ENCODE results near the gene RTEL1. TPM values are rescaled to one million over a fixed set of nuclear protein-coding genes. Genes with fewer than 3 reads are reported as not detected.

The RTEL1 gene
- total and polyA plus RNA-seq, 2 donors (not counting 1 experiment from before 2014, with no cell fraction given): 15.1 to 32.6 TPM

DNA sequence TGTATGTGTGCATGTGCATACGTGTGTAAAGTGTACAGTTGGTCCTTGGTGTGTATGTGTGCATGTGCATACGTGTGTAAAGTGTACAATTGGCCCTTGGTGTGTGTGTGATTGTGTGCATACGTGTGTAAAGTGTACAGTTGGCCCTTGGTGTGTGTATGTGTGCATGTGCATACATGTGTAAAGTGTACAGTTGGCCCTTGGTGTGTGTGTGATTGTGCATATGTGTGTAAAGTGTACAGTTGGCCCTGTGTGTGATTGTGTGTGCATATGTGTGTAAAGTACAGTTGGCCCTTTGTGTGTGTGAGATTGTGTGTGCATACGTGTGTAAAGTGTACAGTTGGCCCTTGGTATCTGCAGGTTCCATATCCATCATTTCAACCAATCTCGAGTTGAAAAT, 73.3 kb downstream of the RTEL1 start:
- CTCF ChIA-PET: no interaction called here
- POLR2A ChIA-PET: interaction anchor here (0.7 kb wide), 1 partner anchor 163 kb away, joined by 4 read pairs; no protein-coding TSS in a partner anchor
- no peak overlapping the region for H3K4me3 Mint-ChIP-seq
- ATAC-seq (ENCODE audit: low read depth): no peak
- H3K4me1 Mint-ChIP-seq: peaks cover 41% of the 10 kb centered on the region
- H3K9me3 Mint-ChIP-seq (ENCODE audit: insufficient read depth): no peaks in the 10 kb centered on the region
- Histone ChIP-seq H4K20me1 (ENCODE audit: control insufficient read depth, insufficient read depth, low read length, poor library complexity, severe bottlenecking) (peaks cover 42% of the 10 kb centered on the region), H3K4me3 (ENCODE audit: control extremely low read depth in 1 of 5, extremely low read depth in 1 of 5, insufficient read depth in 1 of 5, low read depth in 2 of 5, low read length in 4 of 5) (no peak overlapping the region), H3K4me2 (replicated peaks; ENCODE audit: low read depth, low read length, poor library complexity, severe bottlenecking) (peak overlapping the region; percentile 62), H3K9me3 (ENCODE audit: control extremely low read depth in 1 of 3, control insufficient read depth in 2 of 3, insufficient read depth in 1 of 3, low read length in 2 of 3) (peaks cover 0 to 2% (median 1%) of the 10 kb centered on the region in 3 donors), H3K27ac (ENCODE audit: low read length in 2 of 2) (no peak overlapping the region), H3K27me3 (replicated peaks in 1 of 4; ENCODE audit: control extremely low read depth in 1 of 4, control insufficient read depth in 3 of 4, insufficient read depth in 4 of 4, low read length in 3 of 4) (no peaks in the 10 kb centered on the region), H3K79me2 (ENCODE audit: control insufficient read depth, insufficient read depth, low read length) (peaks cover 57% of the 10 kb centered on the region), H3K36me3 (replicated peaks in 1 of 2; ENCODE audit: control extremely low read depth in 1 of 2, control insufficient read depth in 1 of 2, extremely low read depth in 1 of 2, insufficient read depth in 2 of 2, low read length in 1 of 2) (peaks cover 3 to 24% of the 10 kb centered on the region in 2 experiments), H3K9ac (ENCODE audit: low read length) (no peak overlapping the region), H2AFZ (ENCODE audit: insufficient read depth, low read depth, low read length, poor library complexity, severe bottlenecking) (no peak overlapping the region), H3K4me1 (ENCODE audit: control insufficient read depth in 2 of 2, insufficient read depth in 2 of 2, low read length in 2 of 2) (peaks cover 45 to 60% of the 10 kb centered on the region in 2 donors)
- H3K27ac Mint-ChIP-seq: no peak overlapping the region
- TF ChIP-seq, protein P1, sequence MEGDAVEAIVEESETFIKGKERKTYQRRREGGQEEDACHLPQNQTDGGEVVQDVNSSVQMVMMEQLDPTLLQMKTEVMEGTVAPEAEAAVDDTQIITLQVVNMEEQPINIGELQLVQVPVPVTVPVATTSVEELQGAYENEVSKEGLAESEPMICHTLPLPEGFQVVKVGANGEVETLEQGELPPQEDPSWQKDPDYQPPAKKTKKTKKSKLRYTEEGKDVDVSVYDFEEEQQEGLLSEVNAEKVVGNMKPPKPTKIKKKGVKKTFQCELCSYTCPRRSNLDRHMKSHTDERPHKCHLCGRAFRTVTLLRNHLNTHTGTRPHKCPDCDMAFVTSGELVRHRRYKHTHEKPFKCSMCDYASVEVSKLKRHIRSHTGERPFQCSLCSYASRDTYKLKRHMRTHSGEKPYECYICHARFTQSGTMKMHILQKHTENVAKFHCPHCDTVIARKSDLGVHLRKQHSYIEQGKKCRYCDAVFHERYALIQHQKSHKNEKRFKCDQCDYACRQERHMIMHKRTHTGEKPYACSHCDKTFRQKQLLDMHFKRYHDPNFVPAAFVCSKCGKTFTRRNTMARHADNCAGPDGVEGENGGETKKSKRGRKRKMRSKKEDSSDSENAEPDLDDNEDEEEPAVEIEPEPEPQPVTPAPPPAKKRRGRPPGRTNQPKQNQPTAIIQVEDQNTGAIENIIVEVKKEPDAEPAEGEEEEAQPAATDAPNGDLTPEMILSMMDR (IDR thresholded peaks at IDR 0.05): no peak
- no peak for TF ChIP-seq EZH2 (IDR thresholded peaks at IDR 0.05; ENCODE audit: borderline replicate concordance, insufficient read depth, low read depth, low read length, poor library complexity, severe bottlenecking)
- no peak for DNase-seq
- intact Hi-C loops (cut with micrococcal nuclease): no loop called here
- WGBS (ENCODE audit: insufficient coverage): 75% methylated on average over 3 of the region's 5 CpGs
- no peaks in the 10 kb centered on the region for H3K27me3 Mint-ChIP-seq

DNA sequence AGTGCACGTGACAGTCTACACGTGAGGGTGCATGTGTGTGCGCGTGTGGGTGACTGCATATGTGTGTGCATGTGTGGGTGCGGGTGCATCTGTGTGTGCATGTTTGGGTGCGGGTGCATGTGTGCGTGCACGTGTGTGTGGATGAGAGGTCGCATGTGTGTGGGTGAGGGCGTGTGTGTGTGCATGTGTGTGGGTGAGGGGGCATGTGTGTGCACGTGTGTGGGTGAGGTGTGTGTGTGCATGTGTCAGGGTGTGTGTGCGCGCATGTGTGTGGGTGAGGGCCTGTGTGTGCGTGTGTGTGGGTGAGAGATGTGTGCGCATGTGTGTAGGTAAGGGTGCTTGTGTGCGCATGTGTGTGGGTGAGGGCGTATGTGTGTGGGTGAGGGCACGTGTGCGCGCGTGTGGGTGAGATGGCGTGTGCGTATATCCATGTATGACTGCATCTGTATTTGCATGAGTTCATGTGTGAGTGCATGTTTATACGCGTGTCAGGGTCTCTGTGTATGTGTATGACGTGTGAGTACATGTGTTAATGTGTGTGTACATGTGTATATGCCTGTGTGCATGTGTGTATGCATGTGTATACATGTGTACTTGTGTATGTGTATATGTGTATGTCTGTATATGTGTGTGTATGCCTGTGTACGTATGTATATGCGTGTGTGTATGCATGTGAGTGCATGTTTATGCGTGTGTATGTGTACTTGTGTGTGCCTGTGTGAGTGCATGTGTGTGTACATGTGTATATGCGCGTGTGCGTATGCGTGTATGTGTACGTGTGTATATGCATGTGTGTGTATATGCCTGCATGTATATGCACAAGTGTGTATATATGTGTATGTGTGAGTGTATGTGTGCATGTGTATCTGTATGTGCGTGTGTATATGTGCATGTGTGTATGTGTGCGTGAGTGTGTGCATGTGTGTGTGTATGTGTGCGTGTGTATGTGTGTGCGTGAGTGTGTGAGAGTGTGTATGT, 74.3 kb downstream of the RTEL1 start:
- DNase-seq (no peak), ATAC-seq (ENCODE audit: low read depth) (no peak)
- H3K4me1 Mint-ChIP-seq: peaks cover 46% of the 10 kb centered on the region
- H3K4me1 ChIP-seq (ENCODE audit: control insufficient read depth in 2 of 2, insufficient read depth in 2 of 2, low read length in 2 of 2): peaks cover 51 to 65% of the 10 kb centered on the region in 2 donors
- CTCF ChIA-PET: no interaction called here
- intact Hi-C loops (cut with micrococcal nuclease): no loop called here
- H3K9ac ChIP-seq (ENCODE audit: low read length): no peak overlapping the region
- no peaks in the 10 kb centered on the region for H3K27me3 Mint-ChIP-seq
- no peaks in the 10 kb centered on the region for H3K9me3 ChIP-seq (ENCODE audit: control extremely low read depth in 1 of 3, control insufficient read depth in 2 of 3, insufficient read depth in 1 of 3, low read length in 2 of 3)
- H3K4me2 ChIP-seq (replicated peaks; ENCODE audit: low read depth, low read length, poor library complexity, severe bottlenecking): no peak overlapping the region
- no peak overlapping the region for H2AFZ ChIP-seq (ENCODE audit: insufficient read depth, low read depth, low read length, poor library complexity, severe bottlenecking)
- H3K27ac ChIP-seq (ENCODE audit: low read length in 2 of 2): no peak overlapping the region
- no peak overlapping the region for H3K4me3 ChIP-seq (ENCODE audit: control extremely low read depth in 1 of 5, extremely low read depth in 1 of 5, insufficient read depth in 1 of 5, low read depth in 2 of 5, low read length in 4 of 5)
- H3K4me3 Mint-ChIP-seq: no peak overlapping the region
- H3K27ac Mint-ChIP-seq: no peak overlapping the region
- no peaks in the 10 kb centered on the region for H3K27me3 ChIP-seq (replicated peaks in 1 of 4; ENCODE audit: control extremely low read depth in 1 of 4, control insufficient read depth in 3 of 4, insufficient read depth in 4 of 4, low read length in 3 of 4)
- peaks cover 0 to 24% of the 10 kb centered on the region in 2 experiments for H3K36me3 ChIP-seq (replicated peaks in 1 of 2; ENCODE audit: control extremely low read depth in 1 of 2, control insufficient read depth in 1 of 2, extremely low read depth in 1 of 2, insufficient read depth in 2 of 2, low read length in 1 of 2)
- TF ChIP-seq, protein P1 (IDR thresholded peaks at IDR 0.05): no peak
- TF ChIP-seq EZH2 (IDR thresholded peaks at IDR 0.05; ENCODE audit: borderline replicate concordance, insufficient read depth, low read depth, low read length, poor library complexity, severe bottlenecking): no peak
- peaks cover 49% of the 10 kb centered on the region for H4K20me1 ChIP-seq (ENCODE audit: control insufficient read depth, insufficient read depth, low read length, poor library complexity, severe bottlenecking)
- WGBS (ENCODE audit: insufficient coverage): 94% methylated on average over 38 of the region's 38 CpGs
- H3K79me2 ChIP-seq (ENCODE audit: control insufficient read depth, insufficient read depth, low read length): peaks cover 47% of the 10 kb centered on the region
- no peaks in the 10 kb centered on the region for H3K9me3 Mint-ChIP-seq (ENCODE audit: insufficient read depth)
- POLR2A ChIA-PET: no interaction called here
